Measurements from ENCODE around the gene GSTCD.

The GSTCD gene

GRCh38 chr4:105708181-105709080 is at the start of gene GSTCD, which contains the start of gene INTS12:
Gene GSTCD, plus strand, starts transcription at chr4:105708784. Its CDS starts 8,830 bp downstream, at chr4:105717614.
Gene INTS12, minus strand, starts transcription at chr4:105708689. Its CDS starts 8,684 bp downstream, at chr4:105700005.
- Histone ChIP-seq H3K27ac (ENCODE audit: low read depth, low read length, poor library complexity, severe bottlenecking) (peak within 1 kb of the TSS; percentile 14), H3K36me3 (ENCODE audit: insufficient read depth, low read length) (peaks cover 13% of the 10 kb centered on the region), H3F3A (ENCODE audit: insufficient read depth, low read length) (peaks cover 3% of the 10 kb centered on the region; the same call in 1 of the 2 replicates), H3K4me2 (ENCODE audit: low read length) (peak within 1 kb of the TSS; percentile 87), H2AFZ (ENCODE audit: low read length) (peak within 1 kb of the TSS; percentile 22), H3K79me2 (ENCODE audit: insufficient read depth, low read length) (peaks cover 73% of the 10 kb centered on the region), H3K27me3 (ENCODE audit: insufficient read depth, low read length) (no peaks in the 10 kb centered on the region), H3K9ac (ENCODE audit: low read length) (peak within 1 kb of the TSS; percentile 88), H3K4me1 (ENCODE audit: insufficient read depth, low read length, severe bottlenecking) (peaks cover 51% of the 10 kb centered on the region), H4K20me1 (ENCODE audit: insufficient read depth, low read length) (no peaks in the 10 kb centered on the region), H3K9me2 (ENCODE audit: low read depth, low read length) (no peaks in the 10 kb centered on the region), H3K4me3 (ENCODE audit: low read depth, low read length, poor library complexity, severe bottlenecking) (peak within 1 kb of the TSS; percentile 93), H3K9me3 (ENCODE audit: low read length) (no peaks in the 10 kb centered on the region)
- TF ChIP-seq CTCF (IDR thresholded peaks at IDR 0.05; ENCODE audit: low read length) (no peak), EZH2 (IDR thresholded peaks at IDR 0.05; ENCODE audit: borderline replicate concordance, low read length) (no peak)

GRCh38 chr4:105659190-105659589 is 49.4 kb upstream of the GSTCD start:
- H3F3A ChIP-seq (ENCODE audit: insufficient read depth, low read length), result no peaks in the 10 kb centered on the region
- H3K36me3 ChIP-seq (ENCODE audit: insufficient read depth, low read length), result no peaks in the 10 kb centered on the region
- H4K20me1 ChIP-seq (ENCODE audit: insufficient read depth, low read length), result no peaks in the 10 kb centered on the region
- H3K27ac ChIP-seq (ENCODE audit: low read depth, low read length, poor library complexity, severe bottlenecking), result no peak overlapping the region
- no peak overlapping the region for H3K4me2 ChIP-seq (ENCODE audit: low read length)
- H3K9me3 ChIP-seq (ENCODE audit: low read length), result no peaks in the 10 kb centered on the region
- H3K4me1 ChIP-seq (ENCODE audit: insufficient read depth, low read length, severe bottlenecking), result no peaks in the 10 kb centered on the region
- no peak overlapping the region for H3K9ac ChIP-seq (ENCODE audit: low read length)
- no peak overlapping the region for H2AFZ ChIP-seq (ENCODE audit: low read length)
- H3K27me3 ChIP-seq (ENCODE audit: insufficient read depth, low read length), result no peaks in the 10 kb centered on the region
- no peaks in the 10 kb centered on the region for H3K9me2 ChIP-seq (ENCODE audit: low read depth, low read length)
- TF ChIP-seq EZH2 (IDR thresholded peaks at IDR 0.05; ENCODE audit: borderline replicate concordance, low read length) (no peak), CTCF (IDR thresholded peaks at IDR 0.05; ENCODE audit: low read length) (no peak)
- H3K4me3 ChIP-seq (ENCODE audit: low read depth, low read length, poor library complexity, severe bottlenecking), result no peak overlapping the region
- no peaks in the 10 kb centered on the region for H3K79me2 ChIP-seq (ENCODE audit: insufficient read depth, low read length)

- H3K27ac ChIP-seq (ENCODE audit: low read depth, low read length, poor library complexity, severe bottlenecking), result no peak overlapping the region
- H2AFZ ChIP-seq (ENCODE audit: low read length), result no peak overlapping the region
- no peak overlapping the region for H3K9ac ChIP-seq (ENCODE audit: low read length)
- H4K20me1 ChIP-seq (ENCODE audit: insufficient read depth, low read length), result no peaks in the 10 kb centered on the region
- no peaks in the 10 kb centered on the region for H3K36me3 ChIP-seq (ENCODE audit: insufficient read depth, low read length)
- no peaks in the 10 kb centered on the region for H3K79me2 ChIP-seq (ENCODE audit: insufficient read depth, low read length)
- no peaks in the 10 kb centered on the region for H3K27me3 ChIP-seq (ENCODE audit: insufficient read depth, low read length)
- H3K4me3 ChIP-seq (ENCODE audit: low read depth, low read length, poor library complexity, severe bottlenecking), result no peak overlapping the region
- no peaks in the 10 kb centered on the region for H3K9me3 ChIP-seq (ENCODE audit: low read length)
- no peaks in the 10 kb centered on the region for H3K4me1 ChIP-seq (ENCODE audit: insufficient read depth, low read length, severe bottlenecking)
- H3K4me2 ChIP-seq (ENCODE audit: low read length), result no peak overlapping the region
- TF ChIP-seq CTCF (IDR thresholded peaks at IDR 0.05; ENCODE audit: low read length) (no peak), EZH2 (IDR thresholded peaks at IDR 0.05; ENCODE audit: borderline replicate concordance, low read length) (no peak)
- no peaks in the 10 kb centered on the region for H3F3A ChIP-seq (ENCODE audit: insufficient read depth, low read length)
- H3K9me2 ChIP-seq (ENCODE audit: low read depth, low read length), result no peaks in the 10 kb centered on the region
Measured at GRCh38 chr4:105661028-105661427, 47.6 kb upstream of the GSTCD start.

All from OCI-LY1 (cell line).